Spleen (tissue), 7 donors: ENCODE data around the gene SLC25A10.

Source experiments
- CTCF ChIP-seq, 11 experiments: fragments of 200-600 bp in 7 of 11; fragments of 450-650 bp in 4 of 11; sonication (generic) in 4 of 11; IDR thresholded peaks in 8 of 11; conservative IDR thresholded peaks in 3 of 11; 1 replicate in 7 of 11; 2 replicates in 4 of 11; pipeline versions ENCODE4 v1.4.0 to v1.8.0; 2016 to 2021; ENCODE audit warnings: antibody characterized with exemption in 11 of 11, inconsistent platforms in 4 of 11, mild to moderate bottlenecking in 1 of 11
- POLR2A ChIP-seq, 3 donors: fragments of 450-650 bp; IDR thresholded peaks; one replicate each; pipeline ENCODE4 v1.5.1; 2017; ENCODE audit warnings: antibody characterized with exemption in 3 of 3, mild to moderate bottlenecking in 1 of 3
- POLR2AphosphoS5 ChIP-seq, 3 donors: sonication (generic); formaldehyde crosslinking; IDR thresholded peaks; one replicate each; pipeline ENCODE4 v1.5.1; 2017; ENCODE audit warnings: antibody characterized with exemption in 3 of 3
- donor health status: DM: no; HTN: no; CAD: no; lungs with moderate emphysema.
- donor health status: DM: no; HTN: no; CAD: no.
- donor health status: DM: no; HTN: no; CAD: no.

DNA sequence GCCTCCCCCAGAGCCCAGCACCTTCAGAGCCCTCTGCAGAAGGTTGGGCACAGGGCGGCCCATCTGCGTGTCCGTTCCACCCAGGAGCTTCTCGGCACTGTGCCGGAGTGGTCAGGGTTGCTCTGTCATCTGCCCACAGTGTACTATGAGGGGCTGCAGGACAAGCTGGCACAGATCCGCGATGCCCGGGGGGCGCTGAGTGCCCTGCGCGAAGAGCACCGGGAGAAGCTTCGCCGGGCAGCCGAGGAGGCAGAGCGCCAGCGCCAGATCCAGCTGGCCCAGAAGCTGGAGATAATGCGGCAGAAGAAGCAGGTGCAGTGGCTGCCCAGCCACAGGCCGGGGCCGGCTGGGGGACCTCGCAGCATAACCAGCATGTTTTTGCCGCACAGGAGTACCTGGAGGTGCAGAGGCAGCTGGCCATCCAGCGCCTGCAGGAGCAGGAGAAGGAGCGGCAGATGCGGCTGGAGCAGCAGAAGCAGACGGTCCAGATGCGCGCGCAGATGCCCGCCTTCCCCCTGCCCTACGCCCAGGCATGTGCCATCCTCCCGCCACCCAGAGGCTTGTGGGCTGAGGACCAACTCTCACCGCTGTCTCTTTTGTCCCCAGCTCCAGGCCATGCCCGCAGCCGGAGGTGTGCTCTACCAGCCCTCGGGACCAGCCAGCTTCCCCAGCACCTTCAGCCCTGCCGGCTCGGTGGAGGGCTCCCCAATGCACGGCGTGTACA lies 15.7 kb upstream of the SLC25A10 start:
- TF ChIP-seq CTCF (IDR thresholded peaks at IDR 0.05 in 8 of 11, conservative IDR thresholded peaks at IDR 0.05 in 3 of 11) (no peak), POLR2A (IDR thresholded peaks at IDR 0.05) (no peak), POLR2AphosphoS5 (IDR thresholded peaks at IDR 0.05) (no peak)
